Suppressor macrophage (primary cell): Measurements from ENCODE around the gene DOCK4.
"Not testable (repeated sequence)": the region's sequence is repeated elsewhere in the genome, so short reads cannot be mapped to it uniquely, and the experiment has no call there.

Experiments used
- DNase-seq, 4 experiments: peaks; one replicate each; pipeline ENCODE4 v3.0.0-alpha.2; 2020 to 2022

Gene DOCK4

DNA sequence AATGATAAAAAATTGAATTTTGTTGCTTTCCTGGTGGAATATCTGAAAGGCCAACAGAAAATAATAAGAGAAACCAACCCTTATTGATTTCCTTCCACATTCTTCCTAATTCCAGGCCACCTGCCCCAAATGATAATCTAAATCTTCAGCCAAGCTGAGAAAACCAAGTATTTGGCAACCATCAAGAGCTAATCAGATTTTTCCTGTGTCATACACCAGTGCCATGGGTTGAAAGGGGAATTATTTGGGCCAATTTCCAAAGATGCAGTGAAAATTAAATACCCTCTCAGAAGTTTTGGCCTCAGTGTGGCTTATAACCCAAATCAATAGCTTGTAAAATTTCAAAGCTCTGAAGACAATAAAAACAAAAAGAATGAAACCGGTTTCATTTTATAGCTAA, 70.4 kb downstream of the DOCK4 start:
- DNase-seq: no peak

DNA sequence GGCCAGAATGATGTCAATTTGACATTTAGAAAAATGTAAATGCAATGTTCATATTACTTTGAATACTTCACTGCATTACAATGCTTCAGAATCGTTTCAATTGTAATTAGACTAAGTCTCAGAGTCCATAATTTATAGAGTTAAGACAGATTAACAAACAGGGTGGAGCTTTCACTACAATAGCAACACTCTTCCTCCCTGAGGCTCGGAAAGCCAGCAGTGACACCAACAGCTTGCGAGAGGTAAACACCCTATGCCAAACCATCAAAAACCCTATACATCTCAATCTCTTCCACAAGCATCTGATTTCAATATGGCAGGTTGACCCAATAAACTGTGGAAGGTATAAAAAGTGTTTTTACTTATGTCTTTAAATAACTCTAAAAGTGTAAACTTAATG, 72.2 kb downstream of the DOCK4 start:
- DNase-seq: no peak

DNA sequence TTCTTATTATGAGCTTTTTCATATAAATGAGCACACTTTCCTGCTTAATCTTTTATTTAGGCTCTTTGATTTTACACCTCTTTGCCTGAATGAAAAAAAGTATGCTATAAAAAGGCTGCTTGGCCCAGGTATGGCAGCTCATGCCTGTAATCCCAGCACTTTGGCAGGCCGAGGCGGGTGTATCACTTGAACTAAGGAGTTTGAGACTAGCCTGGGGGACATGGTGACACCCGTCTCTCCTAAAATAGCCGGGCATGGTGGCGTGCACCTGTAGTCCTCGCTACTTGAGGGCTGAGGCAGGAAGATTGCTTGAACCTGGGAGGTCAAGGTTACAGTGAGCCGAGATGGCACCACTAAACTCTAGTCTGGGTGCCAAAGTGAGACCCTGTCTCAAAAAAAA, 72.9 kb downstream of the DOCK4 start:
- no peak for DNase-seq

DNA sequence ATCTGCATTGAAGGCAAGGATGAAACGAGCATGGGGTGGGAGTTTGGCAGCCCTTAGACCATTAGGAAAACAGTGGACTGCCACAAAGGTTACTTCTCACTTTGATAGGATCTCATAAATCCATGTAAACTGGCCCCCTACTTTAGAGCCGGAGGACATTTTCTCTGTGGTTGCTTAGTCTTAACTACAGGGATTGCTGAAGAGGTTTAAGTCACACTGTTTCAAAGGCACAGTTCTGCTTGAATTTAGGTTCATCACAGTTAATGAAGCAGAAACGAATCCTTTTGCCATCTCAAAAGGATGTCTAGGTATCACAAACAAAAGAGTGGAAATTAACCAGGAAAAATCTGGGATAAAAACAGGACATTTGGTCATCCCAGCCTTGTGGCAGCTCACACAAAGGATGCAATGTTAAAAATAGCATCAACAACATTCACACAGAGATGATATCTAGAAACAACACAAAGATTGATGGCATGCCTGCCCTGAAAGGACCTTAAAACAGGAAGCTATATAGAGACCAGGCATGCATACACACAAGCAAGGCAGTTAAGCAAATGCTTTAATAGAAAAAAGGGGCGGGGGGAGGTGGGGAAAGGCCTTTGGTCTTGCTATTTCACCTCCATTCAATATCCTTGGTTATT, 74.0 kb downstream of the DOCK4 start:
- no peak for DNase-seq

DNA sequence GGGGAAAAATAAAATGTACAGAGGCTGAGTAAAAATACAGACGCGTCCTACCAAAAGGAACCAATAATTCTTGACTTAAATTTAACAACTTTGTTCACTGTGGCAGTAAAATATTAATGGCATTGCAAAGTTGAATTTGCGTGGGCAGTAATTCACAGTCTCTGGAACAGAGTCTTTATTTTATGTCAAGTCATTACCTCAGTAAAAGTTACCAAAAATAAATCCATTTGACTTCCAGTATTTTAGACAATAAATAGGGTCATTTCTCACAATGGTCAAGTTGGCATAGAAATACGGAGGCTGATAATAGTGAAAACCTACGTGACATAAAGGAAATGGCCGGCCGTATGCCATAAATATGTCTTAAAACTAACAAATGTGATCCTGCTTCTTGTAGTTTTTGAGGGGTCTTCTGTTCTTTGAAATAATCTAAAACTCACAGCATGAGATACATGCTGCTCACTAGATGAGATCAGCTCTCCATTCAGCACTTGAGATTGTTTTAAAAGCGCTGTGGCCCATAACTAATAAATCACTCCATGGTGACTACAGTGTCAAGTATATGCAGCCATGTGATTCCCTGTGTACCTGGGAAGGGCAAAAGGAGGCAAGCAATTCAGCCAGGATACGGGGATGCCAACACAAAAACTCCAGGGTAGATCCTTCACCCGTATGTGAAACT, 75.3 kb downstream of the DOCK4 start:
- DNase-seq: no peak

DNA sequence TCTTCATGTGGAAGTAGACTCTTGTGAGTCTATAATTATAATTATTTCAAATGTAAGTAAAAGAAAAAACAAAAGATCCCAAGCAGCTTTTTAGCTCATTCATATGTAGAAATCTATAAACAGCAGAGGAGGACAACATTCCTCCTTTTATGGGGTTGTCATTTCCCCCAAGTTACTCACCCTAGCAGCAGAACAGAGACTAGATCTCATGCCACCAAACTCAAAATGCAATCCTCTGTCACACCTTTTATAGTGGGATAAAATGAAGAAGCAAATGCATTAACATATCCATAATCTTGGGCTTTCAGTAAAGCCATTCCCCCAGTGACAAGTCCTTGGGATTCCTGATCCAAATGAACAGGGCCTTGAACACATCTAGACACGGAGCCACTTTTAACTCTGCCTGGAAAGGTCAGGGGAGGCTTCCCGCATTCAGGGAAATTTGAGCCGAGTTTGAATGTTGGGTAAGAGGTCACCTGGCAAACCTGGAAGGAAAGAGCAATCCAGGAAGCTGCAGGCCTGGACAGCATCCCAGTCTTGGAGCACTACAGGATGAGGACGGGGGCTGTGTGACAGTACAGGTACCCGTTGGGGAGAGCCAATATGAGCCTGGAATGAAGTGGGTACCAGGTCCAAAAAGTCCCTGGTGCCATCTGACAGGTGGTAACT, 76.4 kb downstream of the DOCK4 start:
- no peak for DNase-seq

DNA sequence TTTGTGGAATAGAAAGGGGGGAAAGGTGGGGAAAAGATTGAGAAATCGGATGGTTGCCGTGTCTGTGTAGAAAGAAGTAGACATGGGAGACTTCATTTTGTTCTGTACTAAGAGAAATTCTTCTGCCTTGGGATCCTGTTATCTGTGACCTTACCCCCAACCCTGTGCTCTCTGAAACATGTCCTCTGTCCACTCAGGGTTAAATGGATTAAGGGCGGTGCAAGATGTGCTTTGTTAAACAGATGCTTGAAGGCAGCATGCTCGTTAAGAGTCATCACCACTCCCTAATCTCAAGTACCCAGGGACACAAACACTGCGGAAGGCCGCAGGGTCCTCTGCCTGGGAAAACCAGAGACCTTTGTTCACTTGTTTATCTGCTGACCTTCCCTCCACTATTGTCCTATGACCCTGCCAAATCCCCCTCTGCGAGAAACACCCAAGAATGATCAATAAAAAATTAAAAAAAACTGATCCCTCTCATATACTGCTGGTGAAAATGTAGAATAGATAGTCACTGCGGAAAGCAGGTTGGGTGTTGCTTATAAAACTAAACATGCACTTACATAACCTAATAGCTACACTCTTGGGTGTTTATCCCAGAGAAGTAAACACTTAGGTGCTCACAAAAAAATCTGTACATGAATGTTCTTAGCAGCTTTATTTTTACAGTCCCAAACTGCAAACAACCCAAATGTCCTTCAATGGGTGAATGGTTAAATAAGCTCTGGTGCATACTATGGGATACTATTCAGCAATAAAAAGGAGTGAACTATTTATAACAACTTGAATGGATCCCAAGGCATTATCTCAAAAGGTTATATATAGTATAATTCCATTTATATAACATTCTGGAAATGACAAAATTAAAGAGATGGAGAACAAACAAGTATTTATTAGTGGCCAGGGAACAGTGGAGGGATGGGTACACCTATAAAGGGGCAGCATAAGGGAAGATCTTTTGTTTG, 77.5 kb downstream of the DOCK4 start:
- not testable (repeated sequence) for DNase-seq

DNA sequence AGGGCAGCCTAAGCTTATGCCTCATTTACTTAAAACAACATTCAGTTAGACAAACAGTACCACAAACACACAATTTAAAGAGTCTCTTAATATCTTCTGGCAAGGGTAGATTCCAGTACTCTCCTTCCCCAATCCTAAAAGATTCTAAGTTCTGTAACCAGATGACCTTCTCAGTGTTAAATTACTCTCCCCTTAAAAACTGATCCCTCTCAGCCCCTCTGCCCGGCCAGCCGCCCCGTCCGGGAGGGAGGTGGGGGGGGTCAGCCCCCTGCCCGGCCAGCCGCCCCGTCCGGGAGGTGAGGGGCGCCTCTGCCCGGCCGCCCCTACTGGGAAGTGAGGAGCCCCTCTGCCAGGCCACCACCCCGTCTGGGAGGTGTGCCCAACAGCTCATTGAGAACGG, 78.2 kb downstream of the DOCK4 start:
- not testable (repeated sequence) for DNase-seq

DNA sequence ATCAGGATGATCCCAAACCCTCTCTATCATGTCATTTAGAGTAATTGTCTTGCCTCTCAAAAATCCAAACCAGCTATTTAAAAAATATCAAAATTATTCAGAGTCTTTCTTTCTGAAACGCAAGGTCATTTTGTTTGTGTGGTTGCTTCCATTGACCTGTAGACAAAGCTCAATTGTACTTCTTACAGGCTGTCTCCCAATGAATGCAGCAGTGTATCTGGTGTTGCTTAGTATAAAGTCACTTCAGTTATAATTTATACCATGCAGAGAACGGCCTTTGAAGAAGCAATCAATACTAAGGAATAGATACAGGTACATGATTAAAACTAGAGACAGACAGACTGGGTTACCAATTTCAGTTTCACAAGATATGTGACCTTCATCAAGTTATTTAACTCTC, 80.9 kb downstream of the DOCK4 start:
- no peak for DNase-seq

DNA sequence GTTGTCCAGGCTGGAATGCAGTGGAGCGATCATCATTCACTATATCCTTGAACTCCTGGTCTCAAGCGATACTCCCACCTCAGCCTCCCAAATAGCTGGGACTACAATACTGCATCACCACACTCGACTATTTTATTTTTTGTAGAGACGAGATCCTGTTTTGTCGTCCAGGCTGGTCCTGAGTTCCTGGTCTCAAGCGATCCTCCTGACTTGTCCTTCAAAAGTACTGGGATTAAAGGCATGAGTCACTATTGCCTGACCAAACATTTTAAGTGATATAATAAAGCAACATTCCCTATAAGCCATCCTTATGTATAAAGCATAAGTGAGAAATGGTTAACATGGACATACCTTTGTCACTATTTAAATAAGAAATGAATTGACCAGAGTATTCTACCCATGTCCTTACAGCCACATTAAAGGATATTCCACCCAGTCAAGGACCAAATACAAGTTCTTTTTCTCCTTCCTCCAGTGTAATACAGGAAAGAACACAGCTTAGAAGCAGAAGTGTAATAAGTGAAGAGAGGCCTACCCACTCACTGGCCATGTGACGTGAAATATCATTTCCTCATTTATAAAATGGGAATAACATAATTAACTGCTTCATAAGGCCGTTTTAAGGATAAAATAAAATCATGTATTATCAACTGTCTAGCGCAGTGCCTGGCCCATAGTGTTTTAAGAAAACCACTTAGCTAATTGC, 82.0 kb downstream of the DOCK4 start:
- peak; percentile 75 to 89 (median 82) for DNase-seq

DNA sequence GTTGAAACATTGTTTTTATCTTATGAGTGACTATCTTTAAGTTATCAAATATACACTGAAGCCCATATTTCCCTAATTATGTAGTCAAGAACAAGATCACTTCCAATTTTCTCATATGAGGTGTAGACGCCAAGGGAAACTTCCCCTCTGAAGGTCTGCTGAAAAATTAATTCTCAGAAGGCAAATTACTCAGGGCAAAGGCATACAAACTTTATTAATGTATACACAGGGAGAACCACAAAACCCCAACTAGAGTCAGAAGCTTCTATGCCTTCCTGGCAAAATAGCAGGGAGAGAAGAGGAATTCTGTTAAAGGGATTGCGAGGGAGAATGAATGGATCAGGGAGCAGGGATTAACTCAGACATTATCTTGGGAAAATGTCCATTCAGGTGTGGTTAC, 83.4 kb downstream of the DOCK4 start:
- DNase-seq: peak in 1 of 4 experiments; percentile 22

DNA sequence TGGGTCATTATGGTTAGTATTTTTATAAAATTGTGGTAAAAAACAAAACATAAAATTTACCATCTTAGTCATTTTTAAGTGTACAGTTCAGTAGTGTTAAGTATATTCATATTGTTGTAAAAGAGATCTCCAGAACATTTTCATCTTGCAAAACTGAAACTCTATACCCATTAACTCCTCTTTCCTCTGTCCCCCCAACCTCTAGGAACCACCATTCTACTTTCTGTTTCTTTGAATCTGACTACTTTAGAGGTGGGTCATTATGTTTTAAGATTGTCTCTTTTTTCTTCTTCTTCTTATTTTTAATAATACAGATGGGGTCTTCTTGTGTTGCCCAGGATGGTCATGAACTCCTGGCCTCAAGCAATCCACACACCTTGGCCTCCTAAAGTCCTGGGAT, 84.1 kb downstream of the DOCK4 start:
- DNase-seq: no peak

DNA sequence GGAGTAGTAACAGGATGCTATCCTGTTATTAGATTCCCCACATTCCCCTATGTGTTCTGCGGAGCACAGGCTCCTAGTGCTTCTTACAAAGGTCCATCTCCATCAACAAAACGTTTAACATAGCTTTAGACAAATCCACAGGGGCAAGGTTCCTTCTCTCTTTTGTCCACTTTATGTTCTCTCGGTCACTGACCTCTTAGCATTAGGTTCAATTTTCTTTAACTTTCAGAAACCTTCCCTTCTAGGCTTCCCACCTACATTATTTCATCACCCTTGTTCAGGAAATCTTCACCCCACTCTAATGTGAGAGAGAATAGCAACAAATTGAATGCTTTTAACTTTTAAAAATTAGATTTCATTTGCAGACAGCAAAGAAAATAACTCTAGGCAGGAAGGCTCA, 84.9 kb downstream of the DOCK4 start:
- no peak for DNase-seq

DNA sequence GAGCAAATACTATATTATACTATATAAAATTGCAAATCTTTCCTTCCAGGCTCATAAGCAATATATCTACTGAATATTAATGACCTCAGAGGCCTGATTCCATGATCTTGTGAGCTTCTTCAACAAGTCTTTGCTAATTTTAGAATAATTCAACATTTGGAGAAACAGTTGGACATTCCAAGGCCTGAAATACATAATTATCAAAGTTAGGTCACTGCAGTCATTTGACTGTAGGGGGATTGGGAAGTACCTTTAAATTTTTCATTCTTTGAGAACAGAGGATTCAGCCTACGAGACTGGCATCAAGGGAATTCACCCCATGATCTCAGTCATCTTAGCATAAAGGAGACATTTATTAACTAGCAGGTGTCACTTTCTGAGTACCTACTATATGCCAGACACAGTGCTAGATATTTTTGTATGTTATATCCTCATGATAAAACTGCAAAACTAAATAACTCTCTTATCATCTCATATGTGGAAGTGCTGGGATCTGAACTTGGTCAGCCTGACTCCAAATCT, 85.4 kb downstream of the DOCK4 start:
- peak in 2 of 4 experiments; percentile 19 to 48 for DNase-seq

DNA sequence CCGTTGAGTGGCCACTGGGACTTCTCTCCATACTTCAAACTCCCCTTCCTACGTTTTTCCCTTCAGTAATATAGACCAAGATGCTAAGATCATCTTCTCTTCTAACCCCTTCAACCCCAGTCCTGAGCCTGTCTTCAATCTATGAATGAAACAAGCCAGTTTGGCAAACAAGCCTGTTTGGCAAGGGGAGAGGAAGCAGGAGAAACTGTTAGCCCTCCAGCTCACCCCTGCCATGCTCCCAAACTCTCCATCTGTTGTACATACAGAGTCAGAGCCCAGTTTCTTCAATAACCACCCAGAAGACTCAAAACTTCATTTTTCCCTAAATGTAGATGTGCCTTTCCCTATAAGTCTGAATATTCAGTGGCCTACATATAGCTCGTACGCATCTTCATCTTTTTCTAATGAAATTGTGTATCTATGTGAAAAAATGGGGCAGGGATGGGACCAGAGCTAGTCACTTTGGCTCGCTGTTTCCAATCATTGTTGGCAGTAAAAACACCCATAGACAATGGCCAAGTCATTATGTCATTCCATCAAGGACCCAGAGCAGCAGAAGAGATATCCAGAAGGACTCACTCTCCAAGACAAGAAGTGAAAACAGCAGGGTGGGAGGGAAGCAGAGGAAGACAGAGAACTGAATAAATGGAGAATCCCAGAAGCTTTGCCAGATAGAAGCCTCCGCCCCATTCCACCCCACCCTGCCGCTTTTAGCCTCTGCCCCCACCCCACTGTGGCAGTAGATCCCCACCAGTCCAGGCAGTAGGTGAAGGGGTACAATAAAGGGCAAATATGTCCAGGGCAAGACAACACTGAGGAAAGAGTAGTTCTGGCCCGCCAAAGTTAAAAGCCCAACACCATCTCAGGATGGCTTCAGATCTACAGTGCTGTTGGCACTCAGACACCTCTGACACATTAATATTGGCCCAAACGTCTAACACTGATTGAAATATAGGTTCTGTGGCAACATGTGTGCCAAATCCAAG, 87.3 kb downstream of the DOCK4 start:
- DNase-seq: no peak

DNA sequence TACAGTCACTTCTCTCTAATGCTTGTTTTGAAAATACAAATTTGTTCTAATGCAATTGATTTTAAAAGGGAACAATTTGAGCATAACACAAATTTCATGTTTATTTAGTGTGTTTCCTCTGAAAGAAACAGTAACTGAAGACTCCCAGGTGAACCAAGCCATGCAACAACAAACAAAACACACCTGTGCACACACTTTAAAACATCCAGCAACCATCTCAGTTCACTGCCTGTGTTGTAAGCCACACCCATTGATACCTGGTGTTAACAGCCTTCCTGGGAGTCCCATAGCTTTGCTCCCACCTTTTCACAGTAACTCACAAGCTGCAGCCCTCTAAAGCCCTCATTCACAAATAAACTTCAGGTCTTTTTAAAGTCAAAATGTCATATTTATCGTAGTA, 89.3 kb downstream of the DOCK4 start:
- DNase-seq: no peak

DNA sequence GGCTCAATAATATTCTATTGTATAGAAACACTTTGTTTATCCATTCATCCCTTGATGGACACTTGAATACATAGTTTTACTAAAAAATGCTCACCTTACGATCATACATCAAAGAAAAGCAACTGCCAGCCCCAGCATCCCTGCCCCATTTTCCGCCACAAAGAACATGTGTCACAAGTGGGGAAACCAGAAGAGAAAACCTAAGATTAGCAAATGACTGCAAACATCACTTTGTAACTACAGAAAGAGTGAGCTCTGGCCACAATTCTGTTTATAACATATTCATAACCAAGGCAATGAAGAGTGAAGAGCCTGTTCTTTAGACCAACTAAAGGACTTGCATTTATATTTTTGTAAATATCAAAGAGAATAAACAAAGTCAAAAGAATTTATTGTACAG, 89.8 kb downstream of the DOCK4 start:
- no peak for DNase-seq

DNA sequence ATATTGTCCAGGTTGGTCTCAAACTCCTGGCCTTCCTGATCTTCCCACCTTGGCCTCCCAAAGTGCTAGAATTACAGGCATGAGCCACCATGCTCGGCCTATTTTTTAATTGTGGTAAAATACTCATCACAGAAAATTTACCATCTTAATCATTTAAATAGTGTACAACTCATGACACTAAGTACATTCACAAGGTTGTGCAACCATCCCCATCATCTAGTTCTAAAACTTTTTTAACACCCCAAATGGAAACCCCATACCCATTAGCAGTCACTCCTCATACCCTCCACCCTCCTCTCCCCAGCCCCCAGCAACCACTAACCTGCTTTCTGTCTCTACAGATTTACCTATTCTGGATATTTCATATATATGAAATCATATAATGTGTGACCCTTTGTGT, 90.3 kb downstream of the DOCK4 start:
- DNase-seq: no peak

DNA sequence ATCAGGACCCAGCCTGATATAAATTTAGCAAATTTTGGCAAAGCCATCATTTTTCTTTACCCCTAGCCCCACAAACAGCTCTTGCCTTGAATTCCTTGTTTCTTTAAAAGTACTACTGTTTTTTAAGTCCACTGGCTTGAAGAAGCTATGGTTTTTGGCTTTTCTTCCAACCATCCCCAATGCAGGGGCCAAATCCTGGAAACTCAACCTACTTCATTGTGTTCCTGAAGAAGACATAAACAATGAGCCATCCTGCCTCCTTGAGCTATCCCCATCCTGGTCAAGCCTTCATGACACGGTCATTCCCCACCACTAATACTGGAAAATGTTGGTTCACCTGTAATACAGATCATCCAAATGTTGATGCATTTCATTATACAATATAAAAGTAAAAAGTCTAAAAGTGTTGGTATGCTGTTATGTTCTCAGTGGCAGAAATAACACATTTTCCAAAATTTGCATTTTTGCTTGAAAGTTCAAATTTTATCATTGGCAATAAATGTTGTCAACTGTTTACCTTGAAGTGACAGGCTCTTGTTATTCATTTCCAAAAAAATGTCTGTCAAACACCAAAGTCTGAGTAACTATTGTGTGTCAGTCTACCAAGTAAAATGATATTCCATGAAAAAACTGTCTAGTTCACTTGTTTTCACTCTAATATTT, 92.2 kb downstream of the DOCK4 start:
- DNase-seq: no peak

DNA sequence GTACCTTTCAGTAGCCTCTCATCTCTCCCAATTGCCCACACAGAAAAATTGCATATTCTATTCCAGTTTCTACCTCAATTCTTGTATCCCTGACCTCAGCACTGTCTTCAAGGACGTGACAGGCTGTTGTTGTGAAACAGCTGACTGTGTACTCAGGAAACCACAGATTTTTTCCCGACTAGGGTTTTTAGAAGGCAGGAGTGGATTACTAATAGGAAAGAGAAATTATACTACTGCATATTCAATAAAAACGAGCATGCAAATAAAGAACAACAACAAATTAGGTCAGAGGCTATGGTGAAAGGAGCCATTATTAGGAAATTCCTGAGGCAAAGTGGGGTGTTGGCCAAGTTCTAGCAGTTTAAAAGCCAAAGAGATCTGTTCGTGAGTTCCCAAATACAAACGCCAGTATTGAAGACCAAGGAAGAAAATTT, 93.4 kb downstream of the DOCK4 start:
- peak; percentile 80 to 96 (median 89) for DNase-seq
